Measurements from ENCODE around the gene TBCCD1. TPM values are rescaled to one million over a fixed set of nuclear protein-coding genes. Genes with fewer than 3 reads are reported as not detected.

TBCCD1 gene
- total RNA-seq, 1 donor from 2014 or later: 16.4 TPM

- H3K36me3 Mint-ChIP-seq (ENCODE audit: unreplicated experiment): no peaks in the 10 kb centered on the region
- H3K4me1 Mint-ChIP-seq (ENCODE audit: unreplicated experiment): peaks cover 20% of the 10 kb centered on the region
- no peak for TF ChIP-seq CTCF (IDR thresholded peaks at IDR 0.05)
- DNase-seq (ENCODE audit: extremely low spot score, unreplicated experiment): no peak
- no peak overlapping the region for H3K4me3 Mint-ChIP-seq (ENCODE audit: unreplicated experiment)
- H3K27me3 Mint-ChIP-seq (ENCODE audit: unreplicated experiment): peaks cover 27% of the 10 kb centered on the region
- no peak overlapping the region for H3K27ac Mint-ChIP-seq (ENCODE audit: unreplicated experiment)
- no peaks in the 10 kb centered on the region for H3K9me3 Mint-ChIP-seq (ENCODE audit: unreplicated experiment)
These were observed 46.6 kb upstream of the TBCCD1 start for GRCh38 chr3:186613637-186614265.

GRCh38 chr3:186612721-186613636 is 45.8 kb upstream of the TBCCD1 start, which contains the start of gene AHSG:
AHSG (plus strand) TSS chr3:186613060; CDS start chr3:186613142, 82 bp downstream.
- no peak within 1 kb of the TSS for H3K4me3 Mint-ChIP-seq (ENCODE audit: unreplicated experiment)
- no peaks in the 10 kb centered on the region for H3K9me3 Mint-ChIP-seq (ENCODE audit: unreplicated experiment)
- no peaks in the 10 kb centered on the region for H3K36me3 Mint-ChIP-seq (ENCODE audit: unreplicated experiment)
- peaks cover 20% of the 10 kb centered on the region for H3K4me1 Mint-ChIP-seq (ENCODE audit: unreplicated experiment)
- H3K27ac Mint-ChIP-seq (ENCODE audit: unreplicated experiment): no peak within 1 kb of the TSS
- DNase-seq (ENCODE audit: extremely low spot score, unreplicated experiment): no peak
- no peak for TF ChIP-seq CTCF (IDR thresholded peaks at IDR 0.05)
- H3K27me3 Mint-ChIP-seq (ENCODE audit: unreplicated experiment): peaks cover 27% of the 10 kb centered on the region

GRCh38 chr3:186612065-186612464 is 44.9 kb upstream of the TBCCD1 start:
- TF ChIP-seq CTCF (IDR thresholded peaks at IDR 0.05): no peak
- Mint-ChIP-seq H3K4me1 (ENCODE audit: unreplicated experiment) (peaks cover 18% of the 10 kb centered on the region), H3K27ac (ENCODE audit: unreplicated experiment) (no peak overlapping the region), H3K36me3 (ENCODE audit: unreplicated experiment) (no peaks in the 10 kb centered on the region), H3K27me3 (ENCODE audit: unreplicated experiment) (peaks cover 25% of the 10 kb centered on the region), H3K9me3 (ENCODE audit: unreplicated experiment) (no peaks in the 10 kb centered on the region), H3K4me3 (ENCODE audit: unreplicated experiment) (no peak overlapping the region)
- no peak for DNase-seq (ENCODE audit: extremely low spot score, unreplicated experiment)

- H3K9me3 Mint-ChIP-seq (ENCODE audit: unreplicated experiment): no peaks in the 10 kb centered on the region
- peaks cover 30% of the 10 kb centered on the region for H3K27me3 Mint-ChIP-seq (ENCODE audit: unreplicated experiment)
- TF ChIP-seq CTCF (IDR thresholded peaks at IDR 0.05): no peak
- no peak overlapping the region for H3K27ac Mint-ChIP-seq (ENCODE audit: unreplicated experiment)
- DNase-seq (ENCODE audit: extremely low spot score, unreplicated experiment): no peak
- H3K4me3 Mint-ChIP-seq (ENCODE audit: unreplicated experiment): no peak overlapping the region
- no peaks in the 10 kb centered on the region for H3K36me3 Mint-ChIP-seq (ENCODE audit: unreplicated experiment)
- peaks cover 9% of the 10 kb centered on the region for H3K4me1 Mint-ChIP-seq (ENCODE audit: unreplicated experiment)
These were observed 42.2 kb upstream of the TBCCD1 start for GRCh38 chr3:186609247-186609868.
